Measurements from ENCODE around the gene ARHGEF26. TPM values are rescaled to one million over a fixed set of nuclear protein-coding genes. Genes with fewer than 3 reads are reported as not detected.

Gene ARHGEF26
- total and polyA plus RNA-seq, 4 donors, result 12.3 to 45.5 (median 28.5) TPM

DNA sequence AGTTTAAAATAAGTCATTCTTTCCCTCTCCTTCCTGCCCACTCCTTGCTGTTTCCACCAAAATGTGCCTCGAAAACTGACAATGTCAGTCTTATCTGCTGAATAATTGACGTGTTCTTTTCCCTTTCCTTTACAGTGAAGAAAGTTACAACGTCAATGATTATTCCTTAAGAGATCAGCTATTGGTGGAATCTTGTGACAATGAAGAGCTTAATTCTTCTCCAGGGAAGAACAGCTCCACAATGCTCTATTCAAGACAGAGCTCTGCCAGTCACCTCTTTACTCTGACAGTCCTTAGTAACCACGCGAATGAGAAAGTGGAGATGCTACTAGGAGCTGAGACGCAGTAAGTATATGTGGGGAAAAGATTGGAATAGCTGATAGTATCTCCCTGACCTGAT, 119.0 kb downstream of the ARHGEF26 start:
- H3K4me1 ChIP-seq (ENCODE audit: control insufficient read depth in 5 of 5, insufficient read depth in 5 of 5, low read length in 5 of 5), result peaks cover 0 to 2% (median 0%) of the 10 kb centered on the region in 5 donors
- TF ChIP-seq, protein P1, sequence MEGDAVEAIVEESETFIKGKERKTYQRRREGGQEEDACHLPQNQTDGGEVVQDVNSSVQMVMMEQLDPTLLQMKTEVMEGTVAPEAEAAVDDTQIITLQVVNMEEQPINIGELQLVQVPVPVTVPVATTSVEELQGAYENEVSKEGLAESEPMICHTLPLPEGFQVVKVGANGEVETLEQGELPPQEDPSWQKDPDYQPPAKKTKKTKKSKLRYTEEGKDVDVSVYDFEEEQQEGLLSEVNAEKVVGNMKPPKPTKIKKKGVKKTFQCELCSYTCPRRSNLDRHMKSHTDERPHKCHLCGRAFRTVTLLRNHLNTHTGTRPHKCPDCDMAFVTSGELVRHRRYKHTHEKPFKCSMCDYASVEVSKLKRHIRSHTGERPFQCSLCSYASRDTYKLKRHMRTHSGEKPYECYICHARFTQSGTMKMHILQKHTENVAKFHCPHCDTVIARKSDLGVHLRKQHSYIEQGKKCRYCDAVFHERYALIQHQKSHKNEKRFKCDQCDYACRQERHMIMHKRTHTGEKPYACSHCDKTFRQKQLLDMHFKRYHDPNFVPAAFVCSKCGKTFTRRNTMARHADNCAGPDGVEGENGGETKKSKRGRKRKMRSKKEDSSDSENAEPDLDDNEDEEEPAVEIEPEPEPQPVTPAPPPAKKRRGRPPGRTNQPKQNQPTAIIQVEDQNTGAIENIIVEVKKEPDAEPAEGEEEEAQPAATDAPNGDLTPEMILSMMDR (IDR thresholded peaks at IDR 0.05; ENCODE audit: control extremely low read depth, extremely low read depth), result no peak
- H3K9me3 ChIP-seq (ENCODE audit: control insufficient read depth in 4 of 4, insufficient read depth in 3 of 4, low read length in 3 of 4), result no peaks in the 10 kb centered on the region
- DNase-seq (no peak), ATAC-seq (ENCODE audit: insufficient read depth, low FRiP score) (no peak)
- peaks cover 0 to 15% (median 7%) of the 10 kb centered on the region in 4 donors for H3K36me3 ChIP-seq (ENCODE audit: control insufficient read depth in 4 of 4, insufficient read depth in 4 of 4, low read length in 4 of 4)
- no peak overlapping the region for H3K4me3 ChIP-seq
- WGBS, 2 donors, result 86 to 94% methylated on average over 6 of the region's 6 CpGs
- H3K27me3 ChIP-seq (ENCODE audit: control insufficient read depth in 3 of 3, insufficient read depth in 3 of 3, low read length in 2 of 3), result no peaks in the 10 kb centered on the region
- H3K9ac ChIP-seq (ENCODE audit: insufficient read depth in 1 of 2, low read length in 2 of 2), result no peak overlapping the region
- no peak overlapping the region for H3K27ac ChIP-seq (ENCODE audit: low read depth in 1 of 2, low read length in 1 of 2)

DNA sequence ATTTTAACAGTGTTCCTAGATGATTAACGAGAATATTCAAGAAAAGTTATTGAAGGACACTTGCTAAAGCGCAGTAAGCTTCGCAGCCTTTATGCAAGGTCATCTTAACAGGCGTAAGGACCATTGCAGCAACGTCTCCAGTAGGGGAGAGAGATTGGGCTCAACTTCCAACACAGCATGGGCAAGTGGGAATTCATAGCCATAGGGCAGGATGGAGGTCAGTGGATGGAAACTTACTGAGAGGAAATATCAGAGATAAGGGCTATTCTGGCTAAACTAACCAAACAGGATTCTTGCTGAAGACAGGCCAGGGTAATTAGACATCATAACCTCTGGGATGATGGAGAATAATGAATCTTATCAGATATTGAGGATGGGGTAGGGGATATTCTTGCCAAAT, 120.3 kb downstream of the ARHGEF26 start:
- no peaks in the 10 kb centered on the region for H3K9me3 ChIP-seq (ENCODE audit: control insufficient read depth in 4 of 4, insufficient read depth in 3 of 4, low read length in 3 of 4)
- no peak overlapping the region for H3K9ac ChIP-seq (ENCODE audit: insufficient read depth in 1 of 2, low read length in 2 of 2)
- no peak overlapping the region for H3K4me3 ChIP-seq
- H3K27ac ChIP-seq (ENCODE audit: low read depth in 1 of 2, low read length in 1 of 2), result no peak overlapping the region
- 91 to 93% methylated on average over 5 of the region's 5 CpGs for WGBS, 2 donors
- ATAC-seq (ENCODE audit: insufficient read depth, low FRiP score) (no peak), DNase-seq (no peak)
- TF ChIP-seq, protein P1 (IDR thresholded peaks at IDR 0.05; ENCODE audit: control extremely low read depth, extremely low read depth), result no peak
- H3K4me1 ChIP-seq (ENCODE audit: control insufficient read depth in 5 of 5, insufficient read depth in 5 of 5, low read length in 5 of 5), result peaks cover 0 to 2% (median 0%) of the 10 kb centered on the region in 5 donors
- H3K36me3 ChIP-seq (ENCODE audit: control insufficient read depth in 4 of 4, insufficient read depth in 4 of 4, low read length in 4 of 4), result peaks cover 0 to 15% (median 9%) of the 10 kb centered on the region in 4 donors
- H3K27me3 ChIP-seq (ENCODE audit: control insufficient read depth in 3 of 3, insufficient read depth in 3 of 3, low read length in 2 of 3), result no peaks in the 10 kb centered on the region

DNA sequence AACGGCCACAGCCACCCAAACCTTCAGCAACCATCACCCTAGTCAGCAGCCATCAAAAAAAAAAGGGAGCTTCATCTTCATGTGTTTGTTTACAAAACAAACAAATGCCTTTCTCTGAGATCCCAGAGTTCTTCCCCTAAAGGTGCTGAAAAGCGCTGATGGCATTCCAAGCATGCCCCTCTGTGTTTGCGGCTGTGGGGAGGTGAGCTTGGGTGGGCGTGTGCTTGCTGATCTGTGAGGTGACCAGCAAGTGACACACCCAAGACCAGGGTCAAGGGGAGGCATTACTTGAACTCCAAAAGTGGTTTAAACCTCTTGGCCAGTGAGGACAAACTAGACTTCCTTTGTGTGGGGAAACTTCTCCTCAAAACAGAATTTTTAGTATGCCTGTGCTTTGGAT, 121.6 kb downstream of the ARHGEF26 start:
- peaks cover 0 to 23% (median 11%) of the 10 kb centered on the region in 4 donors for H3K36me3 ChIP-seq (ENCODE audit: control insufficient read depth in 4 of 4, insufficient read depth in 4 of 4, low read length in 4 of 4)
- no peak for ATAC-seq (ENCODE audit: insufficient read depth, low FRiP score)
- DNase-seq, result no peak
- H3K4me3 ChIP-seq, result no peak overlapping the region
- H3K9ac ChIP-seq (ENCODE audit: insufficient read depth in 1 of 2, low read length in 2 of 2), result no peak overlapping the region
- H3K4me1 ChIP-seq (ENCODE audit: control insufficient read depth in 5 of 5, insufficient read depth in 5 of 5, low read length in 5 of 5), result peaks cover 0 to 2% (median 0%) of the 10 kb centered on the region in 5 donors
- TF ChIP-seq, protein P1 (IDR thresholded peaks at IDR 0.05; ENCODE audit: control extremely low read depth, extremely low read depth), result no peak
- H3K27me3 ChIP-seq (ENCODE audit: control insufficient read depth in 3 of 3, insufficient read depth in 3 of 3, low read length in 2 of 3), result no peaks in the 10 kb centered on the region
- 84 to 94% methylated on average over 4 of the region's 4 CpGs for WGBS, 2 donors
- H3K9me3 ChIP-seq (ENCODE audit: control insufficient read depth in 4 of 4, insufficient read depth in 3 of 4, low read length in 3 of 4), result no peaks in the 10 kb centered on the region
- peak overlapping the region; percentile 1 to 77 for H3K27ac ChIP-seq (ENCODE audit: low read depth in 1 of 2, low read length in 1 of 2)

DNA sequence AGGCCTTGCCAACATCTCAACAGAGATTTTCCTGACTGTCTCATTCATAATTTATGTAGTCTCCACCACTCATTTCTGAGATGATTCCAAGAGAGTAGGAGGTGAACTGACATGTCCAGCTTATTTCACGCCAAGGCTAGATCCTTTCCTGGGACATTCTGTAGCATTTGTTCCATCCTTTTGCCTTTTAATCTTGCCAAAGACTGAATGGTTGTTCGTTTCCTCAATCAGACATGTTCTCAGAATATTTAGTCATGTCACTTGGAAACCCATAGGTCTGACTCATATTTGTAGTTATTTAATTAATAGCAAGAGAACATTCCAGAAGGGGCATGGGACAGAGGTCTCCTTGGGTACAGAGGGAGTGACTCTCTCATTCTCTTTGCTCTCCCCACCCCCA, 122.2 kb downstream of the ARHGEF26 start:
- TF ChIP-seq, protein P1 (IDR thresholded peaks at IDR 0.05; ENCODE audit: control extremely low read depth, extremely low read depth), result no peak
- H3K9me3 ChIP-seq (ENCODE audit: control insufficient read depth in 4 of 4, insufficient read depth in 3 of 4, low read length in 3 of 4), result no peaks in the 10 kb centered on the region
- ATAC-seq (ENCODE audit: insufficient read depth, low FRiP score) (peak; percentile 44), DNase-seq (no peak)
- peaks cover 0 to 26% (median 11%) of the 10 kb centered on the region in 4 donors for H3K36me3 ChIP-seq (ENCODE audit: control insufficient read depth in 4 of 4, insufficient read depth in 4 of 4, low read length in 4 of 4)
- no peak overlapping the region for H3K9ac ChIP-seq (ENCODE audit: insufficient read depth in 1 of 2, low read length in 2 of 2)
- peaks cover 0 to 2% (median 0%) of the 10 kb centered on the region in 5 donors for H3K4me1 ChIP-seq (ENCODE audit: control insufficient read depth in 5 of 5, insufficient read depth in 5 of 5, low read length in 5 of 5)
- WGBS, 2 donors, result 68 to 91% methylated on average over 2 of the region's 2 CpGs
- no peaks in the 10 kb centered on the region for H3K27me3 ChIP-seq (ENCODE audit: control insufficient read depth in 3 of 3, insufficient read depth in 3 of 3, low read length in 2 of 3)
- peak overlapping the region in 1 of 2 donors; percentile 13 for H3K27ac ChIP-seq (ENCODE audit: low read depth in 1 of 2, low read length in 1 of 2)
- H3K4me3 ChIP-seq, result no peak overlapping the region
